Measurements from ENCODE around the gene COL11A1.
"Not testable (repeated sequence)": the region's sequence is repeated elsewhere in the genome, so short reads cannot be mapped to it uniquely, and the experiment has no call there.

COL11A1 gene

GRCh38 chr1:102834688-102835320 lies 273.5 kb downstream of the COL11A1 start:
- DNase-seq (ENCODE audit: low read depth) = no peak

DNA sequence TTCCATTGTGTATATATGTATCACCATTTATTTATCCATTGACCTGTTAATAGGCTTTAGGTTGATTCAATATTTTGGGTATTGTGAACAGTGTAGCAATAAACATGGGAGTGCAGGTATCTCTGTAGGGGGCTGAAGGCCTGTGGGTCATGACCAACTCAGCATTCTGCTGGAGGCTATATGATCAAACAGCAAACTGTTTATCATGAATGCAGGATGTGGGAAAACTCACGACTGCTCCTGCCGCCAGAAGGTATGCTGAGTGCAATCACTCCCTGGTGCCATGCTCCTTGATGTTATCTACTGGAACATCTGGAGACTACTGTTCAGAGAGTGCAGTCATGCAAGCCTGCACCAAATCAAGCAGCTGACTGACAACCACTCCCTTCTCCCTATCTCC lies 275.2 kb downstream of the COL11A1 start:
- no peak for DNase-seq (ENCODE audit: low read depth)

GRCh38 chr1:102826706-102827105 lies 281.6 kb downstream of the COL11A1 start:
- DNase-seq (ENCODE audit: low read depth) = not testable (repeated sequence)
